Regular cardiac myocyte (primary cell): Measurements from ENCODE around the gene TMEM238. TPM values are rescaled to one million over a fixed set of nuclear protein-coding genes. Genes with fewer than 3 reads are reported as not detected.

ENCODE experiments used
- total RNA-seq: library from RNA; depleted of rRNA; stranded (reverse); fragments of >200 nt; gene quantifications from 2 replicates; pipeline ENCODE4 v1.2.3, GENCODE V29; 2014

TMEM238 gene
- 0.58 and 0.85 TPM in 2 replicates for total RNA-seq

GRCh38 chr19:55384131-55384919, at the start of gene TMEM238:
Gene TMEM238 (minus strand): TSS chr19:55384292. CDS start chr19:55384259, 33 bp downstream.

GRCh38 chr19:55407550-55407799, 23.4 kb upstream of the TMEM238 start, which contains the start of gene UBE2S:
Gene UBE2S (minus strand): TSS chr19:55407788. CDS start chr19:55407589, 199 bp downstream.

GRCh38 chr19:55385724-55386492, 1.8 kb upstream of the TMEM238 start, which contains the start of gene RPL28:
Gene RPL28 (plus strand): TSS chr19:55385932. CDS start chr19:55386358, 426 bp downstream.

GRCh38 chr19:55376241-55376933, 7.7 kb downstream of the TMEM238 start, which contains the start of gene TMEM190:
Gene TMEM190 (plus strand): TSS chr19:55376826. CDS start chr19:55376854, 28 bp downstream.

GRCh38 chr19:55370305-55370988, 13.6 kb downstream of the TMEM238 start, which contains the start of gene IL11:
Gene IL11 (minus strand): TSS chr19:55370463. CDS start chr19:55370310, 153 bp downstream.

GRCh38 chr19:55362990-55363716, 20.9 kb downstream of the TMEM238 start, which contains the start of gene GARIN5B:
Gene GARIN5B (minus strand): TSS chr19:55363260. CDS start chr19:55363066, 194 bp downstream.

GRCh38 chr19:55354698-55355212, 29.3 kb downstream of the TMEM238 start, which contains the start of gene COX6B2:
Gene COX6B2 (minus strand): TSS chr19:55354719. CDS start chr19:55354521, 198 bp downstream.

GRCh38 chr19:55339105-55339888, 44.8 kb downstream of the TMEM238 start, which contains the start of gene KMT5C:
Gene KMT5C (plus strand): TSS chr19:55339876. CDS start chr19:55341937, 2,061 bp downstream.

Other genes starting within 250 kb of the TMEM238 start
- 3.4 and 3.8 TPM in 2 replicates for gene TNNT1, start 235.1 kb downstream of the TMEM238 start, total RNA-seq
- not detected in 2 replicates for gene TNNI3, start 226.6 kb downstream of the TMEM238 start, total RNA-seq
- 0.77 and 0.85 TPM in 2 replicates for gene DNAAF3, start 217.7 kb downstream of the TMEM238 start, total RNA-seq
- gene SYT5, start 204.0 kb downstream of the TMEM238 start, total RNA-seq = 0.96 TPM in 1 of 2 replicates, not detected in the other
- gene PTPRH, start 174.8 kb downstream of the TMEM238 start, total RNA-seq = 6.5 and 21.4 TPM in 2 replicates
- 1.5 and 2.3 TPM in 2 replicates for gene TMEM86B, start 155.5 kb downstream of the TMEM238 start, total RNA-seq
- gene PPP6R1, start 125.3 kb downstream of the TMEM238 start, total RNA-seq = 16.3 and 35.5 TPM in 2 replicates
- 18.9 and 40.6 TPM in 2 replicates for gene HSPBP1, start 104.2 kb downstream of the TMEM238 start, total RNA-seq
- 3.9 and 6.7 TPM in 2 replicates for gene BRSK1, start 100.3 kb downstream of the TMEM238 start, total RNA-seq
- not detected in 2 replicates for gene TMEM150B, start 59.0 kb downstream of the TMEM238 start, total RNA-seq
- 2.7 and 7.6 TPM in 2 replicates for gene KMT5C, start 44.4 kb downstream of the TMEM238 start, total RNA-seq
- not detected in 2 replicates for gene COX6B2, start 29.6 kb downstream of the TMEM238 start, total RNA-seq
- gene GARIN5B, start 21.0 kb downstream of the TMEM238 start, total RNA-seq = not detected in 2 replicates
- 4.8 and 26.3 TPM in 2 replicates for gene IL11, start 13.8 kb downstream of the TMEM238 start, total RNA-seq
- not detected in 2 replicates for gene TMEM190, start 7.5 kb downstream of the TMEM238 start, total RNA-seq
- 204 and 210 TPM in 2 replicates for gene RPL28, start 1.6 kb upstream of the TMEM238 start, total RNA-seq
- 32.4 and 286 TPM in 2 replicates for gene UBE2S, start 23.5 kb upstream of the TMEM238 start, total RNA-seq
- not detected in 2 replicates for gene SHISA7, start 59.0 kb upstream of the TMEM238 start, total RNA-seq
- gene ISOC2, start 77.3 kb upstream of the TMEM238 start, total RNA-seq = 42.0 and 52.3 TPM in 2 replicates
- not detected in 2 replicates for gene C19orf85, start 80.5 kb upstream of the TMEM238 start, total RNA-seq
- gene ZNF628, start 92.3 kb upstream of the TMEM238 start, total RNA-seq = 1.4 and 1.5 TPM in 2 replicates
- gene NAT14, start 100.9 kb upstream of the TMEM238 start, total RNA-seq = 12.7 and 18.0 TPM in 2 replicates
- 6.7 and 11.6 TPM in 2 replicates for gene SSC5D, start 104.1 kb upstream of the TMEM238 start, total RNA-seq
- not detected in 2 replicates for gene SBK2, start 152.8 kb upstream of the TMEM238 start, total RNA-seq
- under 0.01 and 0.19 TPM in 2 replicates for gene SBK3, start 161.3 kb upstream of the TMEM238 start, total RNA-seq
- gene ZNF579, start 196.6 kb upstream of the TMEM238 start, total RNA-seq = 3.1 and 3.5 TPM in 2 replicates
- gene FIZ1, start 215.2 kb upstream of the TMEM238 start, total RNA-seq = 2.3 and 2.9 TPM in 2 replicates
- 5.6 and 8.2 TPM in 2 replicates for gene ZNF524, start 216.0 kb upstream of the TMEM238 start, total RNA-seq
- gene ZNF865, start 221.4 kb upstream of the TMEM238 start, total RNA-seq = 0.58 and 0.85 TPM in 2 replicates
- 2.3 and 3.4 TPM in 2 replicates for gene ZNF784, start 240.3 kb upstream of the TMEM238 start, total RNA-seq